Activated T-cell treated with anti-CD3 and anti-CD28 coated beads for 1 hour (primary cell): ENCODE data around the gene ATMIN.

ENCODE experiments used
- DNase-seq: peaks from one replicate; pipeline ENCODE4 v3.0.0-alpha.2; 2020; ENCODE audit warnings: low read depth

The ATMIN gene, protein sequence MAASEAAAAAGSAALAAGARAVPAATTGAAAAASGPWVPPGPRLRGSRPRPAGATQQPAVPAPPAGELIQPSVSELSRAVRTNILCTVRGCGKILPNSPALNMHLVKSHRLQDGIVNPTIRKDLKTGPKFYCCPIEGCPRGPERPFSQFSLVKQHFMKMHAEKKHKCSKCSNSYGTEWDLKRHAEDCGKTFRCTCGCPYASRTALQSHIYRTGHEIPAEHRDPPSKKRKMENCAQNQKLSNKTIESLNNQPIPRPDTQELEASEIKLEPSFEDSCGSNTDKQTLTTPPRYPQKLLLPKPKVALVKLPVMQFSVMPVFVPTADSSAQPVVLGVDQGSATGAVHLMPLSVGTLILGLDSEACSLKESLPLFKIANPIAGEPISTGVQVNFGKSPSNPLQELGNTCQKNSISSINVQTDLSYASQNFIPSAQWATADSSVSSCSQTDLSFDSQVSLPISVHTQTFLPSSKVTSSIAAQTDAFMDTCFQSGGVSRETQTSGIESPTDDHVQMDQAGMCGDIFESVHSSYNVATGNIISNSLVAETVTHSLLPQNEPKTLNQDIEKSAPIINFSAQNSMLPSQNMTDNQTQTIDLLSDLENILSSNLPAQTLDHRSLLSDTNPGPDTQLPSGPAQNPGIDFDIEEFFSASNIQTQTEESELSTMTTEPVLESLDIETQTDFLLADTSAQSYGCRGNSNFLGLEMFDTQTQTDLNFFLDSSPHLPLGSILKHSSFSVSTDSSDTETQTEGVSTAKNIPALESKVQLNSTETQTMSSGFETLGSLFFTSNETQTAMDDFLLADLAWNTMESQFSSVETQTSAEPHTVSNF

DNA sequence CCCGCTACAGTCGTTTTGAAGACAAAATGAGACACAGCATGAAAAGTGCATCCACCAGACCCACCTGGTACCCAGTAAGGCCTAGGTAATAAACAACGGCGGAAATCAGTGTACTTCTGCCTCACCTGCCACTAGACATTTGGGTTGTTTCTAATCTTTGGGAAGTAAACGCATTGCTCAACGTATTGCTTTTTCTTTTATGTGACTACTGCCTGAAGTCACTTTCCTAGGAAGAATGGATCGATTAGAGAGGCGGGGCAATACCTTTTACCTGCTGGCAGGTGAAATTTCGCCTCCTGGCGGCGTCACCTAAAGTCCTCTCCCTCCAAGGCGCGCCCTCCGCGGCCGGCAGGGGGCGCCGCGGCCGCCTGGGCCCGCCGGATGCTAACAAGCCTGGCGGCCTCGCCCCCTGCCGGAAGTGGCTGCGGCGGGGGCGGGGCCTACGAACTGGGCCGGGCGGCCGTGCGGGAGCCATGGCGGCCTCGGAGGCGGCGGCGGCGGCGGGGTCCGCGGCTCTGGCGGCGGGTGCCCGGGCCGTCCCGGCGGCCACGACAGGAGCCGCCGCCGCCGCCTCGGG, at the start of gene ATMIN:
ATMIN (plus strand) TSS at position 445 of the 577 bp plus-strand sequence; CDS start at position 474, 29 bp downstream.
- DNase-seq: peak; percentile 90

DNA sequence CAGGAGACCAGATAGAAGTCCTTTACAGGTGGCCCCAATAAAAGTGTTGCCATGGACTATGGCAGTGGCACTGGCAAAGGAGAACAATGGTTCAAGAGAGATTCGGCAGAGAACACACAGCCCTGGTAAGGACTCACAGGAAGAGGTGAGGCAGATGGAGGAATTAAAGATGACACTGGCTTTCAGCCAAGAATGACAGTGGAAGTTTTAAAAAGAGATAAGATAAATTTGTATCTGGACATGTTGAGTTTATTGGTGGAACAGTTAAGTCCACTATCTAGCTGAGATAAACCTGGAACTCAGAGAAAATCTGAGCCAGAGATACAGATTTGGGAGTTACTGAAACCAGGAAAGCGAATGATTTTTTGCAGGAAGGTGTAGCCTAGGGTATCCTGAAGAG, 49.1 kb upstream of the ATMIN start:
- no peak for DNase-seq

DNA sequence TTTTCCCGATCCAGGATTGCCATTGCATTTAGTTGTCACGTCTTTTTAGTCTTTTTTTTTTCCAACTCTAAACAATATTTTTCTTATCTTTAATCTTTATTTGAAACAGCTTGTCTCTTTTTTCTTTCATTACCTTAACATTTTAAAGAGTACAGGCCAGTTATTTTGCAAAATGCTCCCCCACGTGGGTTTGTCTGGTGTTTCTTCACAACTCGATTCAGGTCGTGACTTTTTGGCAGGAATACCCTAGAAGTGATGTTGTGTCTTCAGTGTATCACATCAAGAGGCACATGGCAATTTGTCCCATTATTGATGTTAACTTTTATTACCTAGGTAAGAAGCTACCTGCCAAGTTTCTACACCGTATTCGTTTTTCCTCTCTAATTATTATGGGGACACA, 46.9 kb upstream of the ATMIN start:
- DNase-seq: no peak

DNA sequence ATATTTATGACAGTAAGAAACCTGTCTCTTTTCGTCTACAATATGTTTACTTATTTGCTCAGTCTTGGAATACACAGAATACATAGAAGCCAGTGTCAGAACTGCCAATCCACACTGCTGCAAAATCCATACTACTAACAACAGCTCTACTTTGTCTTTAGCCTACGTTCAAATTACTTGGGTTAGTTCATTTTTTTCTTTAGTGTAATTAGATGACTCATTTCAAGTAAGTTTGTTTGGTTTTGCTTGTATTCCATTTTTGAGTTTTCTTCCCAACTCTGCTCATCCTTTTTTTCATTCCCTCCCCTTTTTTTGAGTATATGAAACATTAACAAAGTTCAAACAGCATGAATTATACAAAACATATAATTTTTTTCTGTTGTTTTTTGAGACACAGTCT, 45.8 kb upstream of the ATMIN start:
- no peak for DNase-seq

DNA sequence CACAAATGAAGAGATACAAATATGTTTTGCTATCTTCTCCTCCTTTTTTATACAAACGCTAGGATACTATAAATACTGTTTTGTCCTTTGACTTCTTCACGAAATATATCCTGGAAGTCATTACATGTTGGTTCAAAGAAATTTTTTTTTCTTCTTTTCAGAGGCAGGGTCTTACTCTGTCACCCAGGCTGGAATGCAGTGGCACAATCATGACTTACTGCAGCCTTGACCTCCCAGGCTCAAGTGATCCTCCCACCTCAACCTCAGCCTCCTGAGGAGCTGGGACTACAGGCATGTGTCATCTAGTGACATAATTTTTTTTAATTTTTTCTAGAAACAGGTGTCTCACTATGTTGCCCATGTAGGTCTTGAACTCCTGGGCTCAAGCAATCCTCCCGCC, 45.1 kb upstream of the ATMIN start:
- no peak for DNase-seq

DNA sequence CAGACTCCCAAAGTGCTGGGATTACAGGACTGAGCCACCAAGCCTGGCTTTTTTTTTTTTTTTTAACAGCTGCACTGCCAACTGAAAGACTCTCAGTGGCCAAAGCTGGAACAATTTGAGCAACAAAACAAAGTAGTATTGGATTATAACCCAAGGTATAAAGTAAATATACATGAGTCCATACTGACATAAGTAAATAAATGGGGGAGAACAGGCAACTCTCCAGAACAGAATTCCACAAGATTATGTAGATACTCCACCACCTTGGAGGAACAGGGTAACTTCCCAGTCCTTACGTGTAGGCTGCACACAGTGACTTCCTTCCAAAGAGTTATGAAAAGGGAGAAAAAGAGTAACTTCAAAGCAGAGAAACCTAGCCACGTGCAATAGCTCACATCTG, 44.7 kb upstream of the ATMIN start:
- DNase-seq: no peak

DNA sequence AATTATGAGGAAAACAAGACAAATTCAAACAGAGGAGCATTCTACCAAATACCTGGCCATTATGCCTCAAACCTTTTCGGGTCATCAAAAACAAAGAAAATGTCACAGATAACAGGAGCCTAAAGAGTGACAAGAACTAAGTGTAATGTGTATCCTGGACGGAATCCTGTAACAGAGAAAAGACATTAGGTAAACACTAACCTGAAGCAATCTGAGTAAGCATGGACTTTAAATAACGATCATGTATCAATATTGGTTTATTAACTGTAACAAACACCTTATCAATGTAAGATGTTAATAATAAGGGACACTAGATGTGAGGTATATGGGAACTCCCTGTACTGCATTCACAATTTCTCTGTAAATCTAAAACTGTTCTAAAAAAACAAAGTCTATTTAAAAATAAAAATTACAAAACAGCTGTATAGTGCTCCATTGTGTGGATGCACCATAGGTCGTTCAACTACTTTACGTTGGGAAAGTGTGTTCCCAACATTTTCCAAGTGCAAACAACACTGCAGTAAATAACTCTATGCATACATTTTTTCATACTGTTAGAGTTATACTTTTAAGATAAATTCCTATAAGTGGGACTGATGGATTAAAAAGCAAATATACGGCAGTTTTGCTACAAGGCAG, 43.7 kb upstream of the ATMIN start:
- DNase-seq: no peak

DNA sequence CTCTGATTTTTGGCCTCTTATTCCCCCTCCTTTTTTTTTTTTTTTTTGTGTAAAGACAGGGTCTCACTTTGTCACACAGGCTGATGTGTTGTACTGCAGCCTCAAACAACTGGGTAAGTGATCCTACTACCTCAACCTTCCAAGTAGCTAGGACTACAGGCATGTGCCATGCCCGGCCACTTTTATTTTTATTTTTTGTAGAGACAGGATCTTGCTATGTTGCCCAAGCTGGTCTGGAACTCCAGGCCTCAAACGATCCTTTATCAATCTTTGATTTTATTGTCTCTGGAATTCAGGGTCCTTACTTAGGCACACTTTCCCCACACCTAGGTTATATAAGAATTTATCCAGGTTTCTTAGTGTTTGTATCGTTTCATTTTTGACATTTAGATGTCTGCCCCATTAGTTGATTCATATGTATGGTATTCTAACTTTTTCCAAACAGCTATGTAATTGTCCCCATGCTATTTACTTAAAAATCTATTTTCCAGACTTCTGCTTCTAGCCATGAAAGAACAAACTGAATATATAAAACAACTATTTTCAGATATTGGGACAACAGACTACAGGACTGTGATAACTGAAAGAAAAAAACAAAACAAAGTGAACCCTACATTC, 42.9 kb upstream of the ATMIN start:
- DNase-seq: no peak

DNA sequence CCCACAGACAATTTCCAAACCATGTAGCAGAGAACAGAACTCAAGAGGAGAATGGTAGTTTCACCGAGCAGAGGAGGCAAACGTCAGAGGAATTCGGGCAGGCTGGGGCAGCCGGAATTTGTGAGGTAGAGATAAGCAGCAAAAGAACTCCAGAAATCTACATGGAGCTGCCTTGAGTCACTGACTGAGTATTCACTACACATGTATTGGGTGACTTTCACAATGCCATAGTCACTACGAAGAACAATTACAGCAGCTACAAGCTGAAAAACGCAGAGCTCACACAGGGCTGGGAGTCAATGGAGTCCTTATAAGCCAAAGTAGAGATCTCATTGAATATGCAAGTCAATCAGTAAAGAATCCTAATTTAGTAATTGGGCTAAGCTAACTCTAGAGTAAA, 42.3 kb upstream of the ATMIN start:
- DNase-seq: no peak

DNA sequence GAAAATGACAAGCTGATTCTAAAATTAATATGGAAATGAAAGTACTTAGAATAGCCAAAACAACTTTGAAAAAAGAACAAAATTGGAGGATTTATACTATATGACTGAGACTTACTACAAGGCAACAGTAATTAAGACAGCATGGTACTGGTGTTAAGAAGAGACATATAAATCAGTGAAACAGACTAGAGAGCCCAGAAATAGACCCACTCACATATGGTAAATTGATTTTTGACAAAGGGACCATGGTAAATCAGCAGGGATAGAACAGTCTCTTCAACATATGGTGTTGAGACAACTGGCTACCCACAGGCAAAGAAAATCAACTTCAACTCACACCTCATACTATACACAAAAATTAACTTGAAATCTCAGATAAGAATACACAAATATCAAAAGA, 41.8 kb upstream of the ATMIN start:
- no peak for DNase-seq

DNA sequence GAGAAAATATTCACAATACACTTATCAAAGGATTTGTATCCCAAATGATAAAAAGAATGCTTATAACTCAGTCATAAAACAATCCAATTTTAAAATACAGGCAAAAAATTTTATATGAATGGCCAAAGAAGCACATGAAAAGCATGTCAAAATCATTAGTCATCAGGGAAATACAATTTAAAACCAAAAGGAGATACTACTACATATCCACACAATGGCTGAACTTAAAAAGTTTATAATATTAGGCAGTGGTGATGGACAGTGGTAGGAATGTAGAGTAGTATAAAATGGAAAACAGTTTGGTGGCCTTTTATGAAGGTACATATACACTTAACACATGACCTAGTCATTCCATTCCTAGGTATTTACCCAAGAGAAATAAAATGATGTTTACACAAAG, 41.2 kb upstream of the ATMIN start:
- DNase-seq: no peak

DNA sequence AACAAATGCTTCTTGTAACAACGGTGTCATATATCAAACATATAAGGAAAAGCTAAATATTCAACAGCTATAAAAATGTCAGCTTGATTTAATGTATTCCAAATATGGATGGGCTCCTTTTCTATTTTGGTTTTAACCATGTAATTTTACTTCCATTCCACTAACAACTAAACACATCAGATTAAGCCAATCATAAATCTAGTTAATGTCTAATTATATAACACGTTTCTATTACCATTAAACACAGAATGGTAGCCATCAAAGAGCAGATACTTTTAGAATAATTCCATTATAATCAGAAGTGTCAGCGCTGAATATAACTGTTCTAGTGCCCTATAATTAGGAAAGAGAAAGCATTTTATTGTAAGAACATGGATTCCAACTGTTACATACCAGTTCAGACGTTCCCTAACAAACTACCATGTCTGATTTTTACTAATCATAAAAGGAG, 38.9 kb upstream of the ATMIN start:
- DNase-seq: no peak

DNA sequence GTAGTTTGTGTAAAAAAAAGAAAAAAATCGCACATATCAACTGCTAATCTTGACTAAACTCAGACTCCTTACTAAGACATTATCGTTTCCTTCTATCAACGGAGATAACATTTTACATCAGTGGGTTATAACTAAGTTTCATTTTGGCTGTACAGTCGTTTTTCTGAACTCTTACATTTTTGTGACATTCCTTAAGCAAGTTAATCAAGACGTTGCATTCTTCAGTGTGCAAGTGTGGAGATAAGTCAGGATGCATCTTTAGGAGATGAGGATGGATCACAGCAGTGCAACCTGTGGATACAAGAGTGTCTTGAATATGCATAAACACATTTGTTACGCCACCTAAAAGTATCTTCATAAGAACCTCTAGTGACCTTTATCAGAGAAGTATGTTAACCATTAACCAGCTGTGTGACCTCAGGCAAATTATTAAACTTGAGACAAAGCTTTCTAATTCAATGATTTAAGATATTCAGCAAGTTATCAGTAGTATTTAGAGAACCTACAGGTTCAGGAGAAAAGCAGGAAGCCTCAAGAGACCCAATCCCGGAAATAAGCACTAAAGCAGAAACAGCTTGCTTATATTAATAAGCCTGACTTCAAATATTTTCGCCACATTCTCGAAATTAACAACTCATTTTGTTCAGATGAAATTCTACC, 38.4 kb upstream of the ATMIN start:
- DNase-seq: no peak

DNA sequence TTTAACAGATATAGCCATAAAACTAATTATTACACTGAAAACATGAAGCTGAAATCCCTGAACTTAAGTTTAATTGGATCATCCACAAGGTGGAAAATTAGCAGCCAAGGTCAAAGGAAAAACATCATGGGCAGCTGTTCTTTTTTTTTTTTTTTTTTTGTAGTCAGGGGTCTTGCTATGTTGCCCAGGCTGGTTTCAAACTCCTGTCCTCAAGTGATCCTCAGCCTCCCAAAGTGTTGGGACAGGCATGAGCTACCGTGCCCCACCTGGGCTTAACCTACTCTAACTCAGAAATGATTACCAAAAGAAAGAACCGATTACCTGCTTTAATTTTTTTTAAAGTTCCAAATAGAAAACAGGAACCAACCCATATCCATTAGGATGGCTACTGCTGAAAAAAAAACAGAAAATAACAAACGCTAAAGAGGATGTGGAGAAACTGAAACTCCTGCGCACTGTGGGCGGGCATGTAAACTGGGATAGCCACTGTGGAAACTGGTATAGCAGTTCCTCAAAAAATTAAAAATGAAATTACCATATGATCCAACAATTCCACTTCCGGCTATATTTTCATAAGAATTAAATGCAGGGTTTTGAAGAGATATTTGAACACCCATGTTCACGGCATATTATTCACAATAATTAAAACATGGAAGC, 37.5 kb upstream of the ATMIN start:
- DNase-seq: no peak

DNA sequence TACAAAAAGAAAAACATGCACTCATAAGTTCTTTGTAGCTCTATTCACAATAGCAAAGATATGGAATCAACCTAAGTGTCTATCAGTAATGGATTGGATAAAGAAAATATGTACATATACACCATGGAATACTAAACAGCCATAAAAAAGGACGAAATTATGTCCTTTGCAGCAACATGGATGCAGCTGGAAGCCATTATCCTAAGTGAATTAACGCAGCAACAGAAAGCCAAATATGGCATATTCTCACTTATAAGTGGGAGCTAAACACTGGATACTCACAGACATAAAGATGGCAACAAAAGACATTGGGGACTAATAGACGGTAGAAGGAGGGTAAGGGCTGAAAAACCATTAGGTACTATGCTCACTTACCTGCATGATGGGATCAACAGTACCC, 34.8 kb upstream of the ATMIN start:
- DNase-seq: no peak

DNA sequence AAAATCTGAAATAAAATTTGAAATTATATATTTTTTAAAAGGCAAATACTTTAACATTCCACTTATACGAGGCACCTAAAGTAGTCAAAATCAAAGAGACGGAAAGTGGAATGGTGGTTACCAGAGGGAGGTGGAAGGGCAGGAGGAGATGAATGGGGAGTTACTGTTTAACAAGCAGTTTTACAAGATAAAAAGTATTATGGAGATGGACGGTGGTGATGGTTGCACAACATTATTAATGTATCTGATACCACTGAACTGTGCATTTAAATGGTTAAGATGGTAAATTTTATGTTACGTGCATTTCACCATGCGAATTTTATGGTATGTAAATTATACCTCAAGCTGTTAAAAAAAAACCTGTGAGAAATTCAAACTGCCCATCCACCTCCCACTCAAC, 34.3 kb upstream of the ATMIN start:
- no peak for DNase-seq

DNA sequence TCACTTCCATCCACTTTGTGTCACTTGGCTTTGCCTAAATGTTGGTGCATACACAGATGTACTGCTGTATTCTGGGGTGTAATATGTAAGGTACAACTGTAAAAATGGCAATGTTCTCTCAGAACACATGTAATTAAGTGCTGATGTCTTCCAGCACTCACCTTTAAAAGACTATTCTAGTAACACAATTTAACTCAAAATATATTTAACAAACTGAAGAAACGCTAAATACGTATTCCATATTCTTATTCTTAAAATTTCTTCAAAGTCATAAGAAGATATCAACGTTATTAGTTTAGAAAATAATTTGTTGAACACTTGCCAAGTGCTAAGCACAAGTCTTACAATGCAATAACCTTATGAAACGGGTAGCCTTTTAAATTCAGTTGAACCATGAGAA, 32.6 kb upstream of the ATMIN start:
- no peak for DNase-seq

DNA sequence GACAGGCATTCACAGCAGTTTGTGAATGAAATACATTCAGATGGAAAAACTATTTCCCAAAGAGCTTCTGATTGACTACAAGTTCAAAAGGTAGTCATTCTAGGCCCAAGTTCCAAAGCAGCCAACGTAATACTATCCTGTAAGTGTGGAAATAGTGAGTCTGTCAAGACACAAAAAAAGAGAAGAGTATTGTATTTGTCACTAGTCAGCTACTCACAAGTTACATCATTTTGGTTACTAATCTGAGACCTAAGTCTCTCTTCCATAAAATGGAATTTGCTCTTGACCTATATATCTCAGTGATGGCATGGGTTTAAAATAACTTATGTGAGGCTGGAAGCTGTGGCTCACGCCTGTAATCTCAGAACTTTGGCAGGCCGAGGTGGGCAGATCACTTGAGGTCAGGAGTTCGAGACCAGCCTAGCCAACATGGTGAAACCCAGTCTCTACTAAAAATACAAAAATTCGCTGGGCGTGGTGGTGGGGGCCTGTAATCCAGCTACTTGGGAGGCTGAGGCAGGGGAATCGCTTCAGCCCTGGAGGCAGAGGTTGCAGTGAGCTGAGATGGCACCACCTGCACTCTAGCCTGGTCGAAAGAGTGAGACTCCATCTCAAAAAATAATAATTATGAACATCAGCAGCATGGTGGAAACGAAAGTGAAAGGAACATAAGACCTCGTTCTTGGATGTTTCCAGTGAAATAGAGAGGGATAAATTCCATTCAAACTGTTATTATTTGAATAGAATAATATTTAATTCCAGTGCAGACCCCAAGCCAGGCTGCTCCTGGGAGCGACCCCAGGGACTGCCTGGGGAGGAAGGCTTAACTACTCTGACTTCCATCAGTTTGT, 31.8 kb upstream of the ATMIN start:
- no peak for DNase-seq

DNA sequence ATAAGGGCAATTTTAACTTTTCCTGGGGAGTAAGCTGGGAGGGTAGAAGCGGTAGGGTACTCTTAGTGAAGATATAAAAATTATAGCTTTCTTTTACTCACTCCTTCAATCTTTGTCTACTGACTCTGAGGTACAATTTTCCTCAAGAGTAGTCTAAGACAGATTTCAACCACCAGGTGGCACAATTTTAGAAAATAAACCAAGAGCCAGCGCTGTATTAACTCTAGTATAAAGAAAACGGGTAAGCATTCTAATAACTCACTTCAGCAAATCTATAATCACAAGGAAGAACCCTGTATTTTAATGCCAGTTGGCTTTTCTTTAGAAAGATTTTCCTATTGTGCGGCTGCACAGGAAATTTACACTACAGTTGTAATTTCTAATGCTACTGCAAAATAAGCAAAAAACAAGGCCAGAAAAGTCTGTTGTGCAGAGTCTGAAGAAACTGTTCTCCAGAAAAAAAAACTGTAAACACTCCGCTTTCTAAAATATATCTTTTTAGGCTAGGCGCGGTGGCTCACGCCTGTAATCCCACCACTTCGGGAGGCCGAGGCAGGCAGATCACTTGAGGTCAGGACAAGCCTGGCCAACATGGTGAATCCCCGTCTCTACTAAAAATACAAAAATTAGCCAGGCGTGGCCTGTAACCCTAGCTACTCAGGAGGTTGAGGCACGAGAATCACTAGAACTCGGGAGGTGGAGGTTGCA, 30.8 kb upstream of the ATMIN start:
- no peak for DNase-seq
